Upper lobe of right lung (tissue), 1 donor: ENCODE measurements around the gene APOL5. TPM values are rescaled to one million over a fixed set of nuclear protein-coding genes. Genes with fewer than 3 reads are reported as not detected.
"Not testable (repeated sequence)": the region's sequence is repeated elsewhere in the genome, so short reads cannot be mapped to it uniquely, and the experiment has no call there.

ENCODE experiments used
- ATAC-seq: fragments of 200-7000 bp; cut with Tn5 transposase; one replicate; pipeline ENCODE4 v1.9.1; 2020; ENCODE audit warnings: mild to moderate bottlenecking, moderate library complexity
- DNase-seq: peaks from one replicate; pipeline ENCODE4 v3.0.0-alpha.2; 2020
- H3K27ac ChIP-seq: fragments of 200-600 bp; one replicate; pipeline ENCODE4 v1.8.0; 2022
- H3K27me3 ChIP-seq: fragments of 200-600 bp; one replicate; pipeline ENCODE4 v1.8.0; 2022; ENCODE audit warnings: mild to moderate bottlenecking
- H3K36me3 ChIP-seq: fragments of 200-600 bp; one replicate; pipeline ENCODE4 v1.8.0; 2022
- H3K4me1 ChIP-seq: fragments of 200-600 bp; one replicate; pipeline ENCODE4 v1.8.0; 2022
- H3K4me3 ChIP-seq: fragments of 200-600 bp; one replicate; pipeline ENCODE4 v1.8.0; 2022; ENCODE audit warnings: mild to moderate bottlenecking
- H3K9me3 ChIP-seq: fragments of 200-600 bp; one replicate; pipeline ENCODE4 v1.8.0; 2022
- CTCF ChIP-seq: fragments of 200-600 bp; IDR thresholded peaks from one replicate; pipeline ENCODE4 v1.8.0; 2022; ENCODE audit warnings: antibody characterized with exemption
- intact Hi-C: fragments of 100-400 bp; cut with DNase I; formaldehyde crosslinking; loops from one replicate; pipeline ENCODE4 v1.11.0; 2022
- long read RNA-seq: library from polyadenylated mRNA; unstranded; transcript quantifications from one replicate; pipeline ENCODE4 v2.0.0, GENCODE V29; 2021
- total RNA-seq: library from RNA; stranded (reverse); fragmentation: NEBNext Ultra II Directional; extraction: Animal tissue kit (Norgen Biotek cat#: 25700); gene quantifications from one replicate; pipeline ENCODE4 v1.2.1, GENCODE V29; 2021
- donor health status: DM: no; HTN: yes; CAD: no; lungs with severe emphysema.

Gene APOL5
- total RNA-seq = not detected
- long read RNA-seq = 0 reads

- no peak for DNase-seq
- no peaks in the 10 kb centered on the region for H3K27me3 ChIP-seq
- no peak within 1 kb of the TSS for H3K4me3 ChIP-seq
- H3K36me3 ChIP-seq = no peaks in the 10 kb centered on the region
- no peaks in the 10 kb centered on the region for H3K4me1 ChIP-seq
- no peak for ATAC-seq
- no peak for TF ChIP-seq CTCF
- intact Hi-C loops = no loop called here
- no peaks in the 10 kb centered on the region for H3K9me3 ChIP-seq
- no peak within 1 kb of the TSS for H3K27ac ChIP-seq
Observed at GRCh38 chr22:35717572-35717971, at the start of gene APOL5. APOL5 (plus strand) TSS chr22:35717872; CDS start chr22:35717872, 0 bp downstream.

GRCh38 chr22:35674335-35674734 is 43.3 kb upstream of the APOL5 start:
- Histone ChIP-seq H3K27ac (no peak overlapping the region), H3K4me3 (no peak overlapping the region), H3K4me1 (no peaks in the 10 kb centered on the region), H3K36me3 (no peaks in the 10 kb centered on the region), H3K27me3 (no peaks in the 10 kb centered on the region), H3K9me3 (no peaks in the 10 kb centered on the region)
- ATAC-seq (no peak), DNase-seq (no peak)
- TF ChIP-seq CTCF = no peak
- intact Hi-C loops = no loop called here

GRCh38 chr22:35676065-35676464 is 41.6 kb upstream of the APOL5 start:
- H3K27ac ChIP-seq, DNase-seq, H3K4me1 ChIP-seq, H3K27me3 ChIP-seq, H3K4me3 ChIP-seq, H3K9me3 ChIP-seq, ATAC-seq, H3K36me3 ChIP-seq, intact Hi-C loops: not testable (repeated sequence)

GRCh38 chr22:35677460-35678187 is 40.0 kb upstream of the APOL5 start:
- H3K36me3 ChIP-seq = no peaks in the 10 kb centered on the region
- no peaks in the 10 kb centered on the region for H3K4me1 ChIP-seq
- no peak overlapping the region for H3K4me3 ChIP-seq
- no peak overlapping the region for H3K27ac ChIP-seq
- no peaks in the 10 kb centered on the region for H3K27me3 ChIP-seq
- intact Hi-C loops = no loop called here
- H3K9me3 ChIP-seq = no peaks in the 10 kb centered on the region
- TF ChIP-seq CTCF = no peak
- no peak for DNase-seq
- ATAC-seq = no peak

GRCh38 chr22:35678836-35679235 is 38.8 kb upstream of the APOL5 start:
- ATAC-seq = no peak
- no peaks in the 10 kb centered on the region for H3K4me1 ChIP-seq
- no peak for DNase-seq
- no peak overlapping the region for H3K4me3 ChIP-seq
- no peaks in the 10 kb centered on the region for H3K27me3 ChIP-seq
- H3K27ac ChIP-seq = no peak overlapping the region
- intact Hi-C loops = no loop called here
- no peaks in the 10 kb centered on the region for H3K36me3 ChIP-seq
- H3K9me3 ChIP-seq = no peaks in the 10 kb centered on the region
- no peak for TF ChIP-seq CTCF

- not testable (repeated sequence) for H3K4me1 ChIP-seq
Observed at GRCh38 chr22:35679492-35679891, 38.2 kb upstream of the APOL5 start.

More at GRCh38 chr22:35679492-35679891, 38.2 kb upstream of the APOL5 start:
- ATAC-seq, H3K4me3 ChIP-seq, DNase-seq, H3K9me3 ChIP-seq, H3K36me3 ChIP-seq, H3K27me3 ChIP-seq, intact Hi-C loops, H3K27ac ChIP-seq: not testable (repeated sequence)
